Aorta (tissue), 5 donors: ENCODE data around the gene VAMP4. TPM values are rescaled to one million over a fixed set of nuclear protein-coding genes. Genes with fewer than 3 reads are reported as not detected.

Experiments used
- ATAC-seq: fragments of 200-7000 bp; cut with Tn5 transposase; one replicate; pipeline ENCODE4 v1.9.1; 2022; ENCODE audit warnings: moderate library complexity; ENCODE audit not compliant: low FRiP score
- DNase-seq, 2 donors: peaks; one replicate each; pipeline ENCODE4 v3.0.0-alpha.2; 2020
- H3K27ac ChIP-seq, 2 donors: one replicate each; pipeline ENCODE4 v1.5.1; 2013; ENCODE audit warnings: low read length in 2 of 2, mild to moderate bottlenecking in 2 of 2, moderate library complexity in 2 of 2, control low read depth in 1 of 2, inconsistent platforms in 1 of 2, low read depth in 1 of 2
- H3K27me3 ChIP-seq, 2 donors: one replicate each; pipeline ENCODE4 v1.6.1; 2013; ENCODE audit warnings: control low read depth in 1 of 2, low read length in 1 of 2, mild to moderate bottlenecking in 1 of 2, moderate library complexity in 1 of 2; ENCODE audit not compliant: insufficient read depth in 2 of 2, control insufficient read depth in 1 of 2
- H3K36me3 ChIP-seq, 2 donors: one replicate each; pipeline ENCODE4 v1.6.1; 2013; ENCODE audit warnings: control low read depth in 1 of 2, low read length in 1 of 2, mild to moderate bottlenecking in 1 of 2; ENCODE audit not compliant: insufficient read depth in 2 of 2, control insufficient read depth in 1 of 2
- H3K4me1 ChIP-seq, 2 donors: one replicate each; pipeline ENCODE4 v1.6.1; 2013; ENCODE audit warnings: low read length in 2 of 2, control low read depth in 1 of 2, mild to moderate bottlenecking in 1 of 2, moderate library complexity in 1 of 2; ENCODE audit not compliant: insufficient read depth in 2 of 2, control insufficient read depth in 1 of 2
- H3K4me3 ChIP-seq, 2 donors: one replicate each; pipeline ENCODE4 v1.5.1; 2013; ENCODE audit warnings: low read length in 2 of 2, control low read depth in 1 of 2, mild to moderate bottlenecking in 1 of 2
- H3K9me3 ChIP-seq: one replicate; pipeline ENCODE4 v1.6.1; 2013; ENCODE audit warnings: mild to moderate bottlenecking, low read length; ENCODE audit not compliant: control insufficient read depth
- WGBS, 2 donors: extraction: QIAGEN DNeasy Blood & Tissue Kit; methylation state at CpG; one replicate each; pipeline ENCODE4 v1.1.7; 2013; 5-methylcytosine and 5-hydroxymethylcytosine counted together
- intact Hi-C, 2 donors: fragments of 100-400 bp; cut with DNase I; formaldehyde crosslinking; loops; one replicate each; pipeline versions ENCODE4 v1.14.2 to v1.15.0; 2022
- polyA plus RNA-seq, 2 donors: library from polyadenylated mRNA; stranded (reverse); fragments of 200-250 nt; gene quantifications; one replicate each; pipeline ENCODE4 v1.2.3, GENCODE V29; 2013
- total RNA-seq, 2 donors: library from RNA; stranded (reverse); fragmentation: NEBNext Ultra II Directional; extraction: Animal tissue kit (Norgen Biotek cat#: 25700); gene quantifications; one replicate each; pipeline ENCODE4 v1.2.1, GENCODE V29; 2021
- donor health status: healthy with polysubstance abuse.
- donor health status: Bipolar disorder and iron deficiency.
- donor health status: DM: no; HTN: no; CAD: no.
- donor health status: DM: no; HTN: no; CAD: no.
- donor health status: DM: yes; HTN: yes; CAD: no.

The VAMP4 gene
- total and polyA plus RNA-seq, 4 donors = 22.4 to 28.7 (median 25.5) TPM

DNA sequence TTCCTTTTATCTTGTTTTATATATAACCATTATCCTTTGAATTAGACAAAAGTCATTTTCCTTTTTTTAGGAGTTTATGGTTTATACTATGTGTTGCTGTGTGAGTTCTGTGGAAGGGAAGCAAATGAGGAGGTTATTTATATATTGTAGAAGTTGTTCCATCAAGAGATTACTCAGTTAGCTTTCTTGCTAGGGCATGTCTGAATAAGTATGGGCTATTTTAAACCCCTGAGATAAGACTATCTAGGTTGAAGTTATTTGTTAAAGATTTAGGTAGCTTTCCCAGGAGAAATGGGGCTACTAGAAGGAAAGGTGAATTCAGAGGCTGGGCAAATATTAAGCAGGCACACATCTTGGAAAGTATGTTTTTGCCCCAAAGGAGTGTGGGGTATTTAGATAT lies 16.1 kb upstream of the VAMP4 start:
- Histone ChIP-seq H3K9me3 (no peaks in the 10 kb centered on the region), H3K4me3 (no peak overlapping the region), H3K27ac (no peak overlapping the region), H3K36me3 (no peaks in the 10 kb centered on the region), H3K4me1 (no peaks in the 10 kb centered on the region), H3K27me3 (no peaks in the 10 kb centered on the region)
- DNase-seq (no peak), ATAC-seq (no peak)
- intact Hi-C loops = no loop called here

DNA sequence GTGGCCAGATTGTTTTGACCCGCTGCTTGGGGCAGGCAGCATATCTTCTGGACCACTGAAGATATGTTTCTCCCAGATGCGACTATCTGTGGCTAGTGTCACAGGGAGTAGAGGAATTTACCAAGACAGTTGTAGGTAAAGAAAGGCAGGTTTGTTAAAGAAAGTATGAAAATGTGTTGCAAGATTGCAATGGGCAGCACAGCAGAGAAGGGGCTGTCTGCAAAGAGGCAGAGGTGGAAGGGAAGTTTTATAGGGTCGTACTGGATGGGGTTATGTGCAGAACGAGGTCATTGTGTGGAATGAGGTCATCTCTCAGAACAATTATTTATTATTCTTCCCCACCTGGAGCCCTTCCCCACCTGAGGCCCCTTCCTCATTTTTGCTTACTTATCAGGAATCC lies 15.0 kb upstream of the VAMP4 start:
- ATAC-seq = no peak
- Histone ChIP-seq H3K4me1 (no peaks in the 10 kb centered on the region), H3K9me3 (no peaks in the 10 kb centered on the region), H3K27me3 (no peaks in the 10 kb centered on the region), H3K4me3 (no peak overlapping the region), H3K27ac (no peak overlapping the region), H3K36me3 (no peaks in the 10 kb centered on the region)
- no peak for DNase-seq
- intact Hi-C loops = no loop called here
- WGBS, 2 donors = 89 to 93% methylated on average over 4 of the region's 4 CpGs

GRCh38 chr1:171754971-171755370 lies 13.1 kb upstream of the VAMP4 start:
- H3K9me3 ChIP-seq = no peaks in the 10 kb centered on the region
- no peaks in the 10 kb centered on the region for H3K4me1 ChIP-seq
- H3K36me3 ChIP-seq = no peaks in the 10 kb centered on the region
- H3K4me3 ChIP-seq = no peak overlapping the region
- ATAC-seq (no peak), DNase-seq (no peak)
- peak overlapping the region in 1 of 2 donors; percentile 86 for H3K27ac ChIP-seq
- H3K27me3 ChIP-seq = no peaks in the 10 kb centered on the region
- 97 to 100% methylated on average over 1 of the region's 1 CpG for WGBS, 2 donors
- intact Hi-C loops = no loop called here

GRCh38 chr1:171754353-171754705 lies 12.5 kb upstream of the VAMP4 start:
- Histone ChIP-seq H3K4me3 (no peak overlapping the region), H3K27me3 (no peaks in the 10 kb centered on the region), H3K27ac (peak overlapping the region in 1 of 2 donors; percentile 86), H3K4me1 (no peaks in the 10 kb centered on the region), H3K9me3 (no peaks in the 10 kb centered on the region), H3K36me3 (no peaks in the 10 kb centered on the region)
- ATAC-seq = no peak
- WGBS, 2 donors = 27 to 36% methylated on average over 4 of the region's 4 CpGs
- DNase-seq = no peak
- intact Hi-C loops = no loop called here

GRCh38 chr1:171753685-171754352 lies 12.0 kb upstream of the VAMP4 start:
- DNase-seq (no peak), ATAC-seq (no peak)
- no peaks in the 10 kb centered on the region for H3K9me3 ChIP-seq
- no peak overlapping the region for H3K4me3 ChIP-seq
- intact Hi-C loops = no loop called here
- H3K27ac ChIP-seq = peak overlapping the region; percentile 21 to 57
- H3K27me3 ChIP-seq = no peaks in the 10 kb centered on the region
- 43% methylated on average over 4 of the region's 4 CpGs for WGBS, 2 donors
- H3K4me1 ChIP-seq = no peaks in the 10 kb centered on the region
- H3K36me3 ChIP-seq = no peaks in the 10 kb centered on the region

- no peak overlapping the region for H3K27ac ChIP-seq
- H3K4me3 ChIP-seq = no peak overlapping the region
- H3K27me3 ChIP-seq = no peaks in the 10 kb centered on the region
- DNase-seq (no peak), ATAC-seq (no peak)
- no peaks in the 10 kb centered on the region for H3K4me1 ChIP-seq
- H3K36me3 ChIP-seq = no peaks in the 10 kb centered on the region
- intact Hi-C loops = no loop called here
- H3K9me3 ChIP-seq = no peaks in the 10 kb centered on the region
- WGBS, 2 donors = 95 to 100% methylated on average over 2 of the region's 2 CpGs
These were observed 11.3 kb upstream of the VAMP4 start for GRCh38 chr1:171753182-171753581.

DNA sequence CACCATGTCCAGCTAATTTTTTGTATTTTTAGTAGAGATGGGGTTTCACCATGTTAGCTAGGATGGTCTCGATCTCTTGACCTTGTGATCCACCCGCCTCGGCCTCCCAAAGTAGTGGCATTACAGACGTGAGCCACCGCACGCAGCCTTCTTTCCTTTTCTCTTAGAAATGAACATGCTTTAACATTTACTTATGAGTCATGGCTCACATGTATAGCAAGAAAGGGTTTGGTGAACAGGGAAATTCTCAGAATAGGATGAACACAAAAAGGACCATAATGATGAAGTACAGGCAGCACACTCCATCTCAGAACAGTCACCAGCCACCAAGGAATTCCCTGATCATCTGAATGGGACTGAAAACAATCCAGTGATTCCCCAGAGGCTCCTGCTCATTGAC lies 9.4 kb upstream of the VAMP4 start:
- DNase-seq (no peak), ATAC-seq (no peak)
- Histone ChIP-seq H3K27ac (no peak overlapping the region), H3K27me3 (no peaks in the 10 kb centered on the region), H3K36me3 (no peaks in the 10 kb centered on the region), H3K9me3 (no peaks in the 10 kb centered on the region), H3K4me3 (no peak overlapping the region), H3K4me1 (no peaks in the 10 kb centered on the region)
- WGBS, 2 donors = 98 to 99% methylated on average over 6 of the region's 6 CpGs
- intact Hi-C loops = no loop called here

DNA sequence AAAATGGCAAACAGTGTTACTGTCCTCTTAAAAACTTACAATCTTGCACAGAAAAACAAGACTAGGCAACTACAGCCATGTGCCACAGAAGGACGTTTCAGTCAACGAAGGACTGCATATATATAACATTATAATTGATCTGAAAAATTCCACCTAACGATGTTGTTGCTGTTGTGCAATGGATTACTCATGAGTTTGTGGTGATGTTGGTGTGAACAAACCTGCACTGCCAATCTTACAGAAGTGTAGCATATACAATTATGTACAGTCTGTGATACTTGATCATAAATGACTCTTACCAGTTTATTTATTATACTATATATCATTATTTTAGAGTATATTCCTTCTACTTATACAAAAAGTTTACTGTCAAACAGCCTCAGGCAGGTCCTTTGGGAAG lies 6.8 kb upstream of the VAMP4 start:
- Histone ChIP-seq H3K36me3 (no peaks in the 10 kb centered on the region), H3K4me1 (no peaks in the 10 kb centered on the region), H3K27ac (no peak overlapping the region), H3K9me3 (no peaks in the 10 kb centered on the region), H3K27me3 (no peaks in the 10 kb centered on the region), H3K4me3 (no peak overlapping the region)
- intact Hi-C loops = no loop called here
- DNase-seq = no peak
- WGBS, 2 donors = 85 to 86% methylated on average over 3 of the region's 3 CpGs
- ATAC-seq = no peak

GRCh38 chr1:171744986-171745385 lies 3.1 kb upstream of the VAMP4 start:
- intact Hi-C loops = no loop called here
- ATAC-seq (no peak), DNase-seq (no peak)
- Histone ChIP-seq H3K36me3 (no peaks in the 10 kb centered on the region), H3K27ac (no peak overlapping the region), H3K4me1 (no peaks in the 10 kb centered on the region), H3K27me3 (no peaks in the 10 kb centered on the region), H3K9me3 (no peaks in the 10 kb centered on the region), H3K4me3 (no peak overlapping the region)
- 91 to 98% methylated on average over 8 of the region's 8 CpGs for WGBS, 2 donors
